HepG2 (cell line): Measurements from ENCODE around the gene SH2D7. TPM values are rescaled to one million over a fixed set of nuclear protein-coding genes. Genes with fewer than 3 reads are reported as not detected.

Experiments used
- BHLHE40 ChIP-seq: IDR thresholded peaks from 2 replicates; pipeline ENCODE4 v1.6.1; 2011; ENCODE audit warnings: low read length, improper control_type of control experiment
- FOXK1 ChIP-seq: sonication (generic); formaldehyde crosslinking; IDR thresholded peaks from 2 replicates; pipeline ENCODE4 v1.4.0; 2020; ENCODE audit warnings: low read depth, missing genetic modification reagents, borderline replicate concordance
- GABPA ChIP-seq, 2 experiments: IDR thresholded peaks; 2 replicates each; pipeline ENCODE4 v1.6.1; 2011 to 2016; ENCODE audit warnings: low read depth in 2 of 2, low read length in 1 of 2, missing biosample characterization in 1 of 2, missing genetic modification characterization in 1 of 2
- GZF1 ChIP-seq: sonication (generic); formaldehyde crosslinking; IDR thresholded peaks from 2 replicates; pipeline ENCODE4 v1.5.1; 2020; ENCODE audit warnings: mild to moderate bottlenecking, missing genetic modification reagents
- PHF5A ChIP-seq: IDR thresholded peaks from one replicate; pipeline ENCODE4 v1.6.1; 2018; ENCODE audit warnings: low read depth, missing genetic modification reagents; ENCODE audit not compliant: unreplicated experiment
- RORA ChIP-seq: sonication (generic); formaldehyde crosslinking; IDR thresholded peaks from 2 replicates; pipeline ENCODE4 v1.5.0; 2020; ENCODE audit warnings: mild to moderate bottlenecking, missing genetic modification reagents, moderate library complexity
- SMARCE1 ChIP-seq: fragments of 450-650 bp; IDR thresholded peaks from 2 replicates; pipeline ENCODE4 v1.6.1; 2017; ENCODE audit warnings: borderline replicate concordance
- SYNCRIP ChIP-seq: fragments of 200-400 bp; formaldehyde crosslinking; IDR thresholded peaks from 2 replicates; pipeline ENCODE4 v1.6.1; 2018; ENCODE audit warnings: mild to moderate bottlenecking, low read depth, low read length; ENCODE audit not compliant: insufficient read depth
- ZC3H13 ChIP-seq: sonication (generic); formaldehyde crosslinking; IDR thresholded peaks from 2 replicates; pipeline ENCODE4 v1.8.1; 2023; ENCODE audit warnings: mild to moderate bottlenecking, missing genetic modification reagents, moderate library complexity
- ZFP36L2 ChIP-seq: sonication (generic); formaldehyde crosslinking; IDR thresholded peaks from 2 replicates; pipeline ENCODE4 v1.4.0; 2020; ENCODE audit warnings: missing genetic modification reagents
- ZNF12 ChIP-seq: sonication (generic); formaldehyde crosslinking; IDR thresholded peaks from 2 replicates; pipeline ENCODE4 v1.5.0; 2020; ENCODE audit warnings: missing genetic modification reagents
- polyA plus RNA-seq, 8 experiments: library from polyadenylated mRNA; depleted of rRNA in 3 of 8; stranded (reverse) in 7 of 8; unstranded in 1 of 8; fragments of >200 nt; fragmentation: Illumina TruSeq in 4 of 8; extraction: Trizol in 4 of 8; gene quantifications; 2 replicates each; pipeline versions ENCODE4 v1.2.1 to v1.2.3, GENCODE V29; 2011 to 2016; ENCODE audit warnings: low read depth in 4 of 8, missing spikeins in 1 of 8, mixed read lengths in 1 of 8; ENCODE audit not compliant: insufficient read depth in 1 of 8
- total RNA-seq, 5 experiments: library from RNA; depleted of rRNA; stranded (reverse); fragments of >200 nt; fragmentation: Illumina TruSeq; extraction: Trizol; gene quantifications; 2 replicates each; pipeline ENCODE4 v1.2.3, GENCODE V29; 2016; ENCODE audit warnings: low read depth in 1 of 5
- TF ChIP-seq, protein P1 (sequence below): sonication (generic); formaldehyde crosslinking; IDR thresholded peaks from 2 replicates; pipeline ENCODE4 v1.9.0; 2021; ENCODE audit warnings: mild to moderate bottlenecking, missing genetic modification reagents
- TF ChIP-seq, protein P2 (sequence below): sonication (generic); formaldehyde crosslinking; IDR thresholded peaks from 2 replicates; pipeline ENCODE4 v1.4.0; 2020; ENCODE audit warnings: mild to moderate bottlenecking, missing genetic modification reagents, borderline replicate concordance
- TF ChIP-seq, protein P3 (sequence below): IDR thresholded peaks from 2 replicates; pipeline ENCODE4 v1.6.1; 2016; ENCODE audit warnings: low read depth

The SH2D7 gene
- total and polyA plus RNA-seq, 2 of the 13 experiments (the other 11 are each of a cell fraction or from before 2014, with no cell fraction given) = not detected

GRCh38 chr15:78131295-78132061 is 39.1 kb downstream of the SH2D7 start, which contains the start of gene CIB2 (continued):
- TF ChIP-seq, protein P1, sequence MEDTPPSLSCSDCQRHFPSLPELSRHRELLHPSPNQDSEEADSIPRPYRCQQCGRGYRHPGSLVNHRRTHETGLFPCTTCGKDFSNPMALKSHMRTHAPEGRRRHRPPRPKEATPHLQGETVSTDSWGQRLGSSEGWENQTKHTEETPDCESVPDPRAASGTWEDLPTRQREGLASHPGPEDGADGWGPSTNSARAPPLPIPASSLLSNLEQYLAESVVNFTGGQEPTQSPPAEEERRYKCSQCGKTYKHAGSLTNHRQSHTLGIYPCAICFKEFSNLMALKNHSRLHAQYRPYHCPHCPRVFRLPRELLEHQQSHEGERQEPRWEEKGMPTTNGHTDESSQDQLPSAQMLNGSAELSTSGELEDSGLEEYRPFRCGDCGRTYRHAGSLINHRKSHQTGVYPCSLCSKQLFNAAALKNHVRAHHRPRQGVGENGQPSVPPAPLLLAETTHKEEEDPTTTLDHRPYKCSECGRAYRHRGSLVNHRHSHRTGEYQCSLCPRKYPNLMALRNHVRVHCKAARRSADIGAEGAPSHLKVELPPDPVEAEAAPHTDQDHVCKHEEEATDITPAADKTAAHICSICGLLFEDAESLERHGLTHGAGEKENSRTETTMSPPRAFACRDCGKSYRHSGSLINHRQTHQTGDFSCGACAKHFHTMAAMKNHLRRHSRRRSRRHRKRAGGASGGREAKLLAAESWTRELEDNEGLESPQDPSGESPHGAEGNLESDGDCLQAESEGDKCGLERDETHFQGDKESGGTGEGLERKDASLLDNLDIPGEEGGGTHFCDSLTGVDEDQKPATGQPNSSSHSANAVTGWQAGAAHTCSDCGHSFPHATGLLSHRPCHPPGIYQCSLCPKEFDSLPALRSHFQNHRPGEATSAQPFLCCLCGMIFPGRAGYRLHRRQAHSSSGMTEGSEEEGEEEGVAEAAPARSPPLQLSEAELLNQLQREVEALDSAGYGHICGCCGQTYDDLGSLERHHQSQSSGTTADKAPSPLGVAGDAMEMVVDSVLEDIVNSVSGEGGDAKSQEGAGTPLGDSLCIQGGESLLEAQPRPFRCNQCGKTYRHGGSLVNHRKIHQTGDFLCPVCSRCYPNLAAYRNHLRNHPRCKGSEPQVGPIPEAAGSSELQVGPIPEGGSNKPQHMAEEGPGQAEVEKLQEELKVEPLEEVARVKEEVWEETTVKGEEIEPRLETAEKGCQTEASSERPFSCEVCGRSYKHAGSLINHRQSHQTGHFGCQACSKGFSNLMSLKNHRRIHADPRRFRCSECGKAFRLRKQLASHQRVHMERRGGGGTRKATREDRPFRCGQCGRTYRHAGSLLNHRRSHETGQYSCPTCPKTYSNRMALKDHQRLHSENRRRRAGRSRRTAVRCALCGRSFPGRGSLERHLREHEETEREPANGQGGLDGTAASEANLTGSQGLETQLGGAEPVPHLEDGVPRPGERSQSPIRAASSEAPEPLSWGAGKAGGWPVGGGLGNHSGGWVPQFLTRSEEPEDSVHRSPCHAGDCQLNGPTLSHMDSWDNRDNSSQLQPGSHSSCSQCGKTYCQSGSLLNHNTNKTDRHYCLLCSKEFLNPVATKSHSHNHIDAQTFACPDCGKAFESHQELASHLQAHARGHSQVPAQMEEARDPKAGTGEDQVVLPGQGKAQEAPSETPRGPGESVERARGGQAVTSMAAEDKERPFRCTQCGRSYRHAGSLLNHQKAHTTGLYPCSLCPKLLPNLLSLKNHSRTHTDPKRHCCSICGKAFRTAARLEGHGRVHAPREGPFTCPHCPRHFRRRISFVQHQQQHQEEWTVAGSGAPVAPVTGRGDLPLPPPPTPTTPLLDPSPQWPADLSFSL (CRISPR knock-in tag) = no peak
- TF ChIP-seq ZFP36L2 (CRISPR knock-in tag) = no peak
- no peak for TF ChIP-seq GZF1 (CRISPR knock-in tag)
- no peak for TF ChIP-seq ZNF12 (CRISPR knock-in tag)
- TF ChIP-seq ZC3H13 (CRISPR knock-in tag) = no peak
- TF ChIP-seq, protein P2, sequence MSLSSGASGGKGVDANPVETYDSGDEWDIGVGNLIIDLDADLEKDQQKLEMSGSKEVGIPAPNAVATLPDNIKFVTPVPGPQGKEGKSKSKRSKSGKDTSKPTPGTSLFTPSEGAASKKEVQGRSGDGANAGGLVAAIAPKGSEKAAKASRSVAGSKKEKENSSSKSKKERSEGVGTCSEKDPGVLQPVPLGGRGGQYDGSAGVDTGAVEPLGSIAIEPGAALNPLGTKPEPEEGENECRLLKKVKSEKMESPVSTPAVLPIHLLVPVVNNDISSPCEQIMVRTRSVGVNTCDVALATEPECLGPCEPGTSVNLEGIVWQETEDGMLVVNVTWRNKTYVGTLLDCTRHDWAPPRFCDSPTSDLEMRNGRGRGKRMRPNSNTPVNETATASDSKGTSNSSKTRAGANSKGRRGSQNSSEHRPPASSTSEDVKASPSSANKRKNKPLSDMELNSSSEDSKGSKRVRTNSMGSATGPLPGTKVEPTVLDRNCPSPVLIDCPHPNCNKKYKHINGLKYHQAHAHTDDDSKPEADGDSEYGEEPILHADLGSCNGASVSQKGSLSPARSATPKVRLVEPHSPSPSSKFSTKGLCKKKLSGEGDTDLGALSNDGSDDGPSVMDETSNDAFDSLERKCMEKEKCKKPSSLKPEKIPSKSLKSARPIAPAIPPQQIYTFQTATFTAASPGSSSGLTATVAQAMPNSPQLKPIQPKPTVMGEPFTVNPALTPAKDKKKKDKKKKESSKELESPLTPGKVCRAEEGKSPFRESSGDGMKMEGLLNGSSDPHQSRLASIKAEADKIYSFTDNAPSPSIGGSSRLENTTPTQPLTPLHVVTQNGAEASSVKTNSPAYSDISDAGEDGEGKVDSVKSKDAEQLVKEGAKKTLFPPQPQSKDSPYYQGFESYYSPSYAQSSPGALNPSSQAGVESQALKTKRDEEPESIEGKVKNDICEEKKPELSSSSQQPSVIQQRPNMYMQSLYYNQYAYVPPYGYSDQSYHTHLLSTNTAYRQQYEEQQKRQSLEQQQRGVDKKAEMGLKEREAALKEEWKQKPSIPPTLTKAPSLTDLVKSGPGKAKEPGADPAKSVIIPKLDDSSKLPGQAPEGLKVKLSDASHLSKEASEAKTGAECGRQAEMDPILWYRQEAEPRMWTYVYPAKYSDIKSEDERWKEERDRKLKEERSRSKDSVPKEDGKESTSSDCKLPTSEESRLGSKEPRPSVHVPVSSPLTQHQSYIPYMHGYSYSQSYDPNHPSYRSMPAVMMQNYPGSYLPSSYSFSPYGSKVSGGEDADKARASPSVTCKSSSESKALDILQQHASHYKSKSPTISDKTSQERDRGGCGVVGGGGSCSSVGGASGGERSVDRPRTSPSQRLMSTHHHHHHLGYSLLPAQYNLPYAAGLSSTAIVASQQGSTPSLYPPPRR = no peak
- TF ChIP-seq FOXK1 (CRISPR knock-in tag) = no peak
- TF ChIP-seq BHLHE40 = no peak
- peak; percentile 68 for TF ChIP-seq GABPA (IDR thresholded peaks at IDR 0.05; ENCODE audit: low read depth, low read length)
- TF ChIP-seq GABPA (CRISPR knock-in tag; IDR thresholded peaks at IDR 0.05; ENCODE audit: low read depth) = peak; percentile 78
- TF ChIP-seq, protein P3, sequence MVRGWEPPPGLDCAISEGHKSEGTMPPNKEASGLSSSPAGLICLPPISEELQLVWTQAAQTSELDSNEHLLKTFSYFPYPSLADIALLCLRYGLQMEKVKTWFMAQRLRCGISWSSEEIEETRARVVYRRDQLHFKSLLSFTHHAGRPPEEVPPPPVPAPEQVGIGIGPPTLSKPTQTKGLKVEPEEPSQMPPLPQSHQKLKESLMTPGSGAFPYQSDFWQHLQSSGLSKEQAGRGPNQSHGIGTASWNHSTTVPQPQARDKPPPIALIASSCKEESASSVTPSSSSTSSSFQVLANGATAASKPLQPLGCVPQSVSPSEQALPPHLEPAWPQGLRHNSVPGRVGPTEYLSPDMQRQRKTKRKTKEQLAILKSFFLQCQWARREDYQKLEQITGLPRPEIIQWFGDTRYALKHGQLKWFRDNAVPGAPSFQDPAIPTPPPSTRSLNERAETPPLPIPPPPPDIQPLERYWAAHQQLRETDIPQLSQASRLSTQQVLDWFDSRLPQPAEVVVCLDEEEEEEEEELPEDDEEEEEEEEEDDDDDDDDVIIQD (CRISPR knock-in tag) = no peak
- no peak for TF ChIP-seq PHF5A (CRISPR knock-in tag)
- no peak for TF ChIP-seq RORA (CRISPR knock-in tag)
- no peak for TF ChIP-seq SYNCRIP
- TF ChIP-seq SMARCE1 = no peak
